Measurements from ENCODE around the gene MACROD2. TPM values are rescaled to one million over a fixed set of nuclear protein-coding genes. Genes with fewer than 3 reads are reported as not detected.

MACROD2 gene
- total and polyA plus RNA-seq, 8 donors: 0.78 to 31.3 (median 10.9) TPM; not detected in 1

DNA sequence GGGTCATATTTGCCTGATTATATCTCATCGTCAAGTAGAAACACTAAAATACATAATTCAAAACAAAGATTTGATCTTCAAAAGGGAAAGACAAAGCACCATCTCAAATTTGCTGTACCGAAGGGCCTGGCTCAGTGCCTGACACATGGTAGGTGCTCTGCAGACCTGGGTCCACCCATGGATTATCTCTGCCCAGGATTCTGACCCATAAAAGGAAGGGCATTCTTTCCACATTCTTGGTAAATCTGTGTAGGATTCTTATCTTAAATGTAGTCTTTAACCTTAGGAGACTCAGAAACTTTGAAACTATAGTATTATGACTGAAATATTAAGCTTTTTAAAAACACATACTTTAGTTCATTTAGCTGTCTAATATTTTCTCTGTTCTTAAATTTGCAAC, 616.2 kb downstream of the MACROD2 start:
- no peaks in the 10 kb centered on the region for H3K4me1 ChIP-seq
- H3K36me3 ChIP-seq: no peaks in the 10 kb centered on the region
- no peaks in the 10 kb centered on the region for H3K27me3 ChIP-seq
- TF ChIP-seq EP300 (IDR thresholded peaks at IDR 0.05) (no peak), POLR2AphosphoS5 (IDR thresholded peaks at IDR 0.05) (no peak), POLR2A (IDR thresholded peaks at IDR 0.05) (no peak)
- intact Hi-C loops (cut with DNase I; ENCODE audit: low total_unique reads): no loop called here
- no peak for DNase-seq
- WGBS, 5 donors: 72 to 82% (median 77%) methylated on average over 2 of the region's 2 CpGs
- H3K9me3 ChIP-seq: no peaks in the 10 kb centered on the region
- no peak overlapping the region for H3K4me3 ChIP-seq
- H3K27ac ChIP-seq: no peak overlapping the region

DNA sequence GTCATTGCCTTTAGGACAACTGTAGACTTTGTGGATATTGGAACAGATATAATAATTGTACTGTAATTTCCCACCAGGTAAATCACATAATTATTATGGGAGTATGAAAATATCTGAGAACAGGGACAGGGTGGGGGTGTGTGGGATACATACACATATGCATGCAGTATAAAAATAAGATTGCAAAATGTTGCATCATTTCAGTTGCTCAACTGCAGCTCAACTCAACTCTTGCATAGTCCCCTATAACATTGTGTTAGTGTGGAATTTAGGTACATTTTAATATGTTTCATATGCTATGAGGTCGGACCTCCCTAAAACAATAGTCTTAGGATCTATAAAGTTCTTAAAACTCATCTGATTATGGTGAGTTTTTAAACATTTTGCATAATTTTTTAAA, 617.1 kb downstream of the MACROD2 start:
- Histone ChIP-seq H3K9me3 (no peaks in the 10 kb centered on the region), H3K36me3 (no peaks in the 10 kb centered on the region), H3K4me3 (no peak overlapping the region), H3K27ac (no peak overlapping the region), H3K4me1 (no peaks in the 10 kb centered on the region), H3K27me3 (no peaks in the 10 kb centered on the region)
- no peak for TF ChIP-seq POLR2AphosphoS5 (IDR thresholded peaks at IDR 0.05)
- no peak for TF ChIP-seq POLR2A (IDR thresholded peaks at IDR 0.05)
- no peak for TF ChIP-seq EP300 (IDR thresholded peaks at IDR 0.05)
- TF ChIP-seq, protein P1, sequence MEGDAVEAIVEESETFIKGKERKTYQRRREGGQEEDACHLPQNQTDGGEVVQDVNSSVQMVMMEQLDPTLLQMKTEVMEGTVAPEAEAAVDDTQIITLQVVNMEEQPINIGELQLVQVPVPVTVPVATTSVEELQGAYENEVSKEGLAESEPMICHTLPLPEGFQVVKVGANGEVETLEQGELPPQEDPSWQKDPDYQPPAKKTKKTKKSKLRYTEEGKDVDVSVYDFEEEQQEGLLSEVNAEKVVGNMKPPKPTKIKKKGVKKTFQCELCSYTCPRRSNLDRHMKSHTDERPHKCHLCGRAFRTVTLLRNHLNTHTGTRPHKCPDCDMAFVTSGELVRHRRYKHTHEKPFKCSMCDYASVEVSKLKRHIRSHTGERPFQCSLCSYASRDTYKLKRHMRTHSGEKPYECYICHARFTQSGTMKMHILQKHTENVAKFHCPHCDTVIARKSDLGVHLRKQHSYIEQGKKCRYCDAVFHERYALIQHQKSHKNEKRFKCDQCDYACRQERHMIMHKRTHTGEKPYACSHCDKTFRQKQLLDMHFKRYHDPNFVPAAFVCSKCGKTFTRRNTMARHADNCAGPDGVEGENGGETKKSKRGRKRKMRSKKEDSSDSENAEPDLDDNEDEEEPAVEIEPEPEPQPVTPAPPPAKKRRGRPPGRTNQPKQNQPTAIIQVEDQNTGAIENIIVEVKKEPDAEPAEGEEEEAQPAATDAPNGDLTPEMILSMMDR (IDR thresholded peaks at IDR 0.05): no peak
- intact Hi-C loops (cut with DNase I; ENCODE audit: low total_unique reads): no loop called here
- no peak for DNase-seq
- 38 to 89% (median 83%) methylated on average over 1 of the region's 1 CpG for WGBS, 5 donors

DNA sequence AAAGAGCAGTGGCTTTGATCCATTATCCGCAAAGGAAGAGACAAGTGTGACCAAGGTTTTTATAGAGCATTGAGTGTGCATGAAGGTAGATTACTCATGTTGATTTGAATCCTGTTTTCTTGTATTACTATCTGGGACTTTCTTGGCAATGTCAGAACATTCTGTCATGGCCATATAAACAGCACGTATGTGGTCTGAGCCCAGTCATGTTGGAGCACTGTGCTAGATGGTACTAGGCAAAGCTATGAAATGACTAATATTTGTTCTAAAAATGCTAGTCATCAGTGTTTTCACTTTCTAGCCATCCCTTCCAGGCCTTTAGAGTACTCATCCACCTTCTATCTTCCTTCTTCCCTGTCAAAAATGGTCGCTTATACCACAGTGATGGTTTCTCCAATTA, 620.7 kb downstream of the MACROD2 start:
- H3K4me1 ChIP-seq: no peaks in the 10 kb centered on the region
- TF ChIP-seq, protein P1 (IDR thresholded peaks at IDR 0.05): no peak
- TF ChIP-seq POLR2AphosphoS5 (IDR thresholded peaks at IDR 0.05) (no peak), POLR2A (IDR thresholded peaks at IDR 0.05) (no peak)
- H3K9me3 ChIP-seq: no peaks in the 10 kb centered on the region
- DNase-seq: no peak
- intact Hi-C loops (cut with DNase I; ENCODE audit: low total_unique reads): no loop called here
- no peak overlapping the region for H3K27ac ChIP-seq
- no peaks in the 10 kb centered on the region for H3K36me3 ChIP-seq
- no peak overlapping the region for H3K4me3 ChIP-seq
- WGBS, 5 donors: 88 to 91% (median 89%) methylated on average over 3 of the region's 3 CpGs
- H3K27me3 ChIP-seq: no peaks in the 10 kb centered on the region

DNA sequence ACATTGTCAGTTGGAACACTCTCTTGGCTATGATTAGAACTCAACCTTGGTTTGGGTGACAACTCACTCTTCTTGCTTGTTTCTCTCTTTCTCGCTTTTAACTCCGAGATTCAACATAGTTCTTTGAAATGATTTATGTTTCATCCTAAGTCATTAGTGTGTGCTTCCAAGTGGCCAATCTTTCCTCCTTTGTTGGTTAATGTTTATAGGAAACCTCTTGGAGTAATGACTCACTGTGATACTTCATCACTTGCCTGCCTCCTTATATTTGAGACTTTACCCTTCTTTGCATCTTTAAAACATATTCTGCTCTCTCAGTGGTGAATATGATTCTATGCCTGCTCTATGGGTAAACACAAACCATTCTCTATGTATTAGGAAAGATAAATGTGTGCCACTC, 621.8 kb downstream of the MACROD2 start:
- H3K36me3 ChIP-seq: no peaks in the 10 kb centered on the region
- peak in 1 of 2 donors; percentile 23 for DNase-seq
- H3K9me3 ChIP-seq: no peaks in the 10 kb centered on the region
- no peak overlapping the region for H3K27ac ChIP-seq
- no peaks in the 10 kb centered on the region for H3K4me1 ChIP-seq
- WGBS, 5 donors: 57 to 76% (median 62%) methylated on average over 2 of the region's 2 CpGs
- TF ChIP-seq, protein P1 (IDR thresholded peaks at IDR 0.05): no peak
- no peak for TF ChIP-seq POLR2AphosphoS5 (IDR thresholded peaks at IDR 0.05)
- no peak for TF ChIP-seq EP300 (IDR thresholded peaks at IDR 0.05)
- TF ChIP-seq POLR2A (IDR thresholded peaks at IDR 0.05): no peak
- intact Hi-C loops (cut with DNase I; ENCODE audit: low total_unique reads): no loop called here
- no peak overlapping the region for H3K4me3 ChIP-seq
- H3K27me3 ChIP-seq: no peaks in the 10 kb centered on the region

DNA sequence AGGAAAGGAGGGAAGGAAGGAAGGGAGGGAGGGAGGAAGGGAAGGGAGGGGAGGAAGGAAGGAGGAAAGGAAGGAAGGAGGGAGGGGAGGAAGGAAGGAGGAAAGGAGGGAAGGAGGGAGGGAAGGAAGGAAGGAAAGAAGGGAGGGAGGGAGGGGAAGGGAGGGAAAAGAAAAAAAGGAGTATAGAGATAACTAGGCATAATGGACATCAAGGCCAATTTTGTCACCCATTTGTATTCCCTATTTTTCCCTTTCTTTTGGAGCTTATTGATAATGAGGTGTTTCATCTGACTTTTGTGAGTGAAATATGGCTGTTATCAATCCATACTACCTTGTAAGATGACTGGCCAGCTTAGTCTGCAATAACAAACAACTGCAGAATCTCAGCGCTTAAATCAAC, 624.1 kb downstream of the MACROD2 start:
- Histone ChIP-seq H3K9me3 (no peaks in the 10 kb centered on the region), H3K27me3 (no peaks in the 10 kb centered on the region), H3K36me3 (no peaks in the 10 kb centered on the region), H3K4me3 (no peak overlapping the region), H3K4me1 (no peaks in the 10 kb centered on the region), H3K27ac (no peak overlapping the region)
- no peak for DNase-seq
- TF ChIP-seq POLR2A (IDR thresholded peaks at IDR 0.05) (no peak), POLR2AphosphoS5 (IDR thresholded peaks at IDR 0.05) (no peak), EP300 (IDR thresholded peaks at IDR 0.05) (no peak)
- TF ChIP-seq, protein P1 (IDR thresholded peaks at IDR 0.05): no peak
- 87 to 97% (median 95%) methylated on average over 1 of the region's 1 CpG for WGBS, 5 donors
- intact Hi-C loops (cut with DNase I; ENCODE audit: low total_unique reads): no loop called here
